Measurements from ENCODE around the gene C17orf75. TPM values are rescaled to one million over a fixed set of nuclear protein-coding genes. Genes with fewer than 3 reads are reported as not detected.
"Not testable (repeated sequence)": the region's sequence is repeated elsewhere in the genome, so short reads cannot be mapped to it uniquely, and the experiment has no call there.

C17orf75 gene, protein sequence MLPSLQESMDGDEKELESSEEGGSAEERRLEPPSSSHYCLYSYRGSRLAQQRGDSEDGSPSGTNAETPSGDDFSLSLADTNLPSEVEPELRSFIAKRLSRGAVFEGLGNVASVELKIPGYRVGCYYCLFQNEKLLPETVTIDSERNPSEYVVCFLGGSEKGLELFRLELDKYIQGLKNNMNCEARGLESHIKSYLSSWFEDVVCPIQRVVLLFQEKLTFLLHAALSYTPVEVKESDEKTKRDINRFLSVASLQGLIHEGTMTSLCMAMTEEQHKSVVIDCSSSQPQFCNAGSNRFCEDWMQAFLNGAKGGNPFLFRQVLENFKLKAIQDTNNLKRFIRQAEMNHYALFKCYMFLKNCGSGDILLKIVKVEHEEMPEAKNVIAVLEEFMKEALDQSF
- 11.1 and 18.5 TPM in 2 replicates for total RNA-seq (2014; rRNA removed; shearing (Covaris generic))
- polyA plus RNA-seq (2016; fragmentation: Nextera tagmentation; extraction: Ambion mirVana) = 14.7 and 17.0 TPM in 2 replicates

DNA sequence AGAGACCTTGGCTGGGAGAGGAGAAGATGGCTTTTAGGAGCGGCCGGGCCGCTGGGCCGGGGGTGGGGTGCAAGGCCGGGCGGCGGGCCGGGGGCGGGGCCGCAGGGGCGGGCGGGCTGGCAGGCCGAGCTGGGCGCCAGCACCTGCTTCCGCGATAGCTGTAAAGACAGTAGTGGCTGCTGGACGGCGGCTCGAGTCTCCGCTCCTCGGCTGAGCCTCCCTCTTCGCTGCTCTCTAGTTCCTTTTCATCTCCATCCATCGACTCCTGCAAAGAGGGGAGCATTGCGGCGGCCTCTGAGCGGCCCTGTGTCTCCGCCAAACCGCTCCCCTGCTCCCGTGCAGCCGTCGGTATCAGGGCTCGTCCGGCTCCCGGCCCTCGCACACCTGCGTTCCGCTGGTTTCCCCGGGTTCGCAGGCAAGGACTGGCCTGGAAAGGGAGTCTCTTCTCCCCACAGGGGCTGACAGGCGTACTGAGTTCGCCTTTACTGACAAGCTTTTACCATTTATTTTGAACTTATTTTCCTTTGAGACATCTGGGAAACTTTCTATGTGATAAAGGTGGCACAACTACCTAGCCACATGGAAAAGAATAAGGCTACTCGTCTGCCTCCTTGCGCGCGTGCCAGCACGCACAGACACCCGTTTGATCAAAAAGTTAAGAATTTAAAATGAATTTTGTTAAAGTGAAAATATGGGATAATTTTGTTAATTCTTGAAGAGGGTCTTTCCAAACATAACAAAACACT lies at the start of gene C17orf75:
Gene C17orf75, minus strand, starts transcription at position 317 of the 746 bp plus-strand sequence. Its CDS starts 34 bp downstream, at position 283.
- Histone ChIP-seq H3K27me3 (replicated peaks; ENCODE audit: insufficient read depth) (no peaks in the 10 kb centered on the region), H3K4me3 (peak within 1 kb of the TSS; percentile 81), H3K27ac (no peak within 1 kb of the TSS), H3K9ac (peak within 1 kb of the TSS; percentile 87), H2AFZ (peak within 1 kb of the TSS; percentile 100), H3K36me3 (ENCODE audit: low read depth) (peaks cover 16% of the 10 kb centered on the region), H3K4me2 (ENCODE audit: unreplicated experiment) (peak within 1 kb of the TSS; percentile 91), H3K79me2 (ENCODE audit: insufficient read depth) (0 out of 2 replicates have a peak, but pooled peaks cover 4% of the 10 kb centered on the region), H3K9me2 (ENCODE audit: insufficient read depth) (no peaks in the 10 kb centered on the region), H3K9me3 (ENCODE audit: low read depth) (no peaks in the 10 kb centered on the region), H4K20me1 (ENCODE audit: insufficient read depth) (no peaks in the 10 kb centered on the region), H3K4me1 (ENCODE audit: insufficient read depth) (peaks cover 10% of the 10 kb centered on the region; the same call in 1 of the 2 replicates), H3F3A (ENCODE audit: insufficient read depth) (peaks cover under 1% of the 10 kb centered on the region; the same call in 1 of the 2 replicates)
- no peak for TF ChIP-seq EZH2 (IDR thresholded peaks at IDR 0.05; ENCODE audit: insufficient read depth, poor library complexity, severe bottlenecking)
- WGBS, 2 experiments (ENCODE audit: low coverage in 1 of 2, low lambda C conversion rate in 2 of 2, missing lambda C conversion rate in 2 of 2) = 8 to 10% methylated on average over 28 to 46 of the region's 47 CpGs
- in situ Hi-C loops (cut with MboI) = no loop called here
- peak; percentile 80 for DNase-seq

DNA sequence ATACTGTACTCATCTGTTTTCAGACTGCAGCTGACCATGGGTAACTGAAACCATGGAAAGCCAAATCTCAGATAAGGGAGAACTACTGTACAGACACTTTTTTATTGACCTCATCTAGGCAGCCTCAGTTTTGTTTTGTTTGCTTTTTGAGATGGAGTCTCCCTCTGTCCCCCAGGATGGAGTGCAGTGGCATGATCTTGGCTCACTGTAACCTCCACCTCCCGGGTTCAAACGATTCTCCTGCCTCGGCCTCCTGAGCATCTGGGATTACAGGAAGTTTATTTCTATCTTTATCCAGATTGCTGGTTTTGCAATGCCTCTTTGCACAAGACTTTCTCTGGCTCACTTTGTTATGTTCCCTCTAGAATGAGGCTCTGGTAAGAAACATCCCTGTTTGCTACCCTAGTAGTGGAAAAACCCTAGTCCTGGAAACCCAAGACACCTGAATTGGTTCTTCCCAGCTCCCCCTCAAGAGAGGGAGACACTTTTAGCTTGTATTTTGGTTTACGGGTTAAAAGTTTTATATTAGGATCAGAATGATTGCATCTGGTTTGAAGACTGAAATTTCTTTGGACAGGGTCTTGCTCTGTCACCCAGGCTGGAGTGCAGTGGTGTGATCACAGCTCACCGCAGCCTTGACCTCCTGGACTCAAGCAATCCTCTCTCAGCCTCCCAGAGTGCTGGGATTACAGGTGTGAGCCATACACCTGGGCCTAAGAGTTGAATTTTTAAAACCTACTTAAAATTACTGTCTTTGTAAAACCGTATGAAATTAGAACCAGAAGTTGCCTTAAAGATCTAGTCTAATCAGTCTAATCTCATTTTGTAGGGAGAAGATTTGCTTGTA lies 46.9 kb upstream of the C17orf75 start:
- Histone ChIP-seq H2AFZ (no peak overlapping the region), H3K36me3 (ENCODE audit: low read depth) (peaks cover 6% of the 10 kb centered on the region; the same call in 1 of the 2 replicates), H3K4me1 (ENCODE audit: insufficient read depth) (peaks cover 7% of the 10 kb centered on the region; the same call in 1 of the 2 replicates), H3K4me2 (ENCODE audit: unreplicated experiment) (no peak overlapping the region), H3K27ac (no peak overlapping the region), H3K9ac (no peak overlapping the region), H3K9me3 (ENCODE audit: low read depth) (no peaks in the 10 kb centered on the region), H4K20me1 (ENCODE audit: insufficient read depth) (no peaks in the 10 kb centered on the region; the same call in 1 of the 2 replicates), H3K27me3 (replicated peaks; ENCODE audit: insufficient read depth) (no peaks in the 10 kb centered on the region), H3F3A (ENCODE audit: insufficient read depth) (peaks cover 21% of the 10 kb centered on the region), H3K4me3 (no peak overlapping the region), H3K79me2 (ENCODE audit: insufficient read depth) (no peaks in the 10 kb centered on the region), H3K9me2 (ENCODE audit: insufficient read depth) (no peaks in the 10 kb centered on the region)
- TF ChIP-seq EZH2 (IDR thresholded peaks at IDR 0.05; ENCODE audit: insufficient read depth, poor library complexity, severe bottlenecking) (no peak), EZH2phosphoT487 (IDR thresholded peaks at IDR 0.05; ENCODE audit: insufficient read depth, low read depth) (no peak)
- in situ Hi-C loops (cut with MboI) = no loop called here
- no peak for DNase-seq
- WGBS, 2 experiments (ENCODE audit: low coverage in 1 of 2, low lambda C conversion rate in 2 of 2, missing lambda C conversion rate in 2 of 2) = 97% methylated on average over 6 of the region's 6 CpGs

DNA sequence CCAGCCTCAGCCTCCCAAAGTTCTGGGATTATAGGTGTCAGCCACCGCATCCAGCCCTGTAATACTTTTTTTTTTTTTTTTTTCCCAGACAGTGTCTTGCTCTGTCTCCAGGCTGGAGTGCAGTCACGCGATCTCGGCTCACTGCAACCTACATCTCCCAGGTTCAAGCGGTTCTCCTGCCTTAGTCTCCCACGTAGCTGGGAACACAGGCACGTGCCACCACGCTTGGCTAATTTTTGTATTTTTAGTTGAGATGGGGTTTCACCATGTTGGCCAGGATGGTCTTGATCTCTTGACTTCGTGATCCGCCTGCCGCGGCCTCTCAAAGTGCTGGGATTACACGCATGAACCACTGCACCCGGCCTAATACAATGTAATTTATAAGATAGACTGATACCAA lies 46.2 kb upstream of the C17orf75 start:
- H4K20me1 ChIP-seq (ENCODE audit: insufficient read depth); H3K4me2 ChIP-seq (ENCODE audit: unreplicated experiment); H2AFZ ChIP-seq; H3K9me3 ChIP-seq (ENCODE audit: low read depth); H3K4me3 ChIP-seq; H3K4me1 ChIP-seq (ENCODE audit: insufficient read depth); DNase-seq; H3K9ac ChIP-seq; H3K27ac ChIP-seq; H3K36me3 ChIP-seq (ENCODE audit: low read depth); H3K9me2 ChIP-seq (ENCODE audit: insufficient read depth); H3K27me3 ChIP-seq (replicated peaks; ENCODE audit: insufficient read depth); in situ Hi-C loops (cut with MboI); H3K79me2 ChIP-seq (ENCODE audit: insufficient read depth): not testable (repeated sequence)
- peaks cover 27% of the 10 kb centered on the region for H3F3A ChIP-seq (ENCODE audit: insufficient read depth)
- 97% methylated on average over 14 of the region's 14 CpGs for WGBS, 2 experiments (ENCODE audit: low coverage in 1 of 2, low lambda C conversion rate in 2 of 2, missing lambda C conversion rate in 2 of 2)

DNA sequence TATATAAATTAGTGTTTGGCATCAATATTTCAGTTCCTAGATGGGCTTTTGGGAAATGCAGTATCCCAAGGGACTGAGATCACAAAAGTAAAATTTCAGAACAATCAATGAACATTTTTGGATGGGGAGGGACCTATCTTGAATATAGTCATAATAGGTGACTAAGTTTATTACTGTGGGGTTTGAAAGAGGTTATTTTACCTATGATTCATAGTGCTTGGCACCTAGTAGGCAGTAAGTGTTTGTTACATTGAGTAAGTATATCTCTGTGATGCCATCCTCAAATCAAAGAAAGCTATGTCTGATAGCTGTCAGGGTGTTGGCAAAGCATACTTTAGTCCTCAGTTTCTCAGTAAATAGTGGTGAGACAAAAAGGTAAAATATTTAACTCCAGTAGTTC lies 44.9 kb upstream of the C17orf75 start:
- TF ChIP-seq EZH2phosphoT487 (IDR thresholded peaks at IDR 0.05; ENCODE audit: insufficient read depth, low read depth) = no peak
- no peak for TF ChIP-seq EZH2 (IDR thresholded peaks at IDR 0.05; ENCODE audit: insufficient read depth, poor library complexity, severe bottlenecking)
- peak; percentile 59 for DNase-seq
- no peak overlapping the region for H3K4me2 ChIP-seq (ENCODE audit: unreplicated experiment)
- peaks cover 33% of the 10 kb centered on the region; the same call in 1 of the 2 replicates for H3F3A ChIP-seq (ENCODE audit: insufficient read depth)
- no peak overlapping the region for H2AFZ ChIP-seq
- H3K9me3 ChIP-seq (ENCODE audit: low read depth) = no peaks in the 10 kb centered on the region
- H3K4me1 ChIP-seq (ENCODE audit: insufficient read depth) = peaks cover 7% of the 10 kb centered on the region; the same call in 1 of the 2 replicates
- no peak overlapping the region for H3K27ac ChIP-seq
- H3K27me3 ChIP-seq (replicated peaks; ENCODE audit: insufficient read depth) = no peaks in the 10 kb centered on the region
- no peaks in the 10 kb centered on the region; the same call in 1 of the 2 replicates for H4K20me1 ChIP-seq (ENCODE audit: insufficient read depth)
- peaks cover 13% of the 10 kb centered on the region for H3K36me3 ChIP-seq (ENCODE audit: low read depth)
- no peak overlapping the region for H3K9ac ChIP-seq
- peaks cover 15% of the 10 kb centered on the region; the same call in 1 of the 2 replicates for H3K79me2 ChIP-seq (ENCODE audit: insufficient read depth)
- no peak overlapping the region for H3K4me3 ChIP-seq
- in situ Hi-C loops (cut with MboI) = no loop called here
- H3K9me2 ChIP-seq (ENCODE audit: insufficient read depth) = no peaks in the 10 kb centered on the region
